H1 (cell line): ENCODE results near the gene MAVS. TPM values are rescaled to one million over a fixed set of nuclear protein-coding genes. Genes with fewer than 3 reads are reported as not detected.

ENCODE experiments used
- CTCF ChIA-PET: fragments of 300-600 bp; sonication (Branson Sonifier 250); formaldehyde crosslinking; loops from one replicate; lab custom pipeline; 2021; ENCODE audit not compliant: partially characterized antibody; lab: Charles Lee
- POLR2A ChIA-PET: fragments of 300-600 bp; sonication (Branson Sonifier 250); formaldehyde crosslinking; loops from one replicate; lab custom pipeline; 2021; ENCODE audit warnings: inconsistent platforms; ENCODE audit not compliant: partially characterized antibody; lab: Charles Lee
- DNase-seq, 2 experiments: peaks; one replicate each; pipeline versions ENCODE4 v3.0.0 to v3.0.0-alpha.2; 2010 to 2022; ENCODE audit warnings: low spot score in 2 of 2, low read depth in 1 of 2, mixed read lengths in 1 of 2
- FAIRE-seq: peaks from 2 replicates; lab custom pipeline; 2011; peaks lifted over from hg19 to GRCh38; lab: Jason Lieb, UNC
- H2AFZ ChIP-seq: 2 replicates; pipeline ENCODE4 v1.8.1; 2012; ENCODE audit warnings: low read length, inconsistent platforms
- H2AK5ac ChIP-seq: 2 replicates; pipeline ENCODE4 v1.6.1; 2013; ENCODE audit warnings: low read depth, low read length
- H2BK120ac ChIP-seq: replicated peaks from 2 replicates; pipeline ENCODE3; 2013; ENCODE audit warnings: low read depth, low read length, inconsistent platforms
- H2BK12ac ChIP-seq: 2 replicates; pipeline ENCODE4 v1.6.1; 2013; ENCODE audit warnings: low read depth, low read length
- H2BK15ac ChIP-seq: 2 replicates; pipeline ENCODE4 v1.6.1; 2013; ENCODE audit warnings: low read length
- H2BK20ac ChIP-seq: 2 replicates; pipeline ENCODE4 v1.6.1; 2013; ENCODE audit warnings: low read length
- H2BK5ac ChIP-seq: 2 replicates; pipeline ENCODE4 v1.6.1; 2013; ENCODE audit warnings: low read depth, low read length
- H3K14ac ChIP-seq: 2 replicates; pipeline ENCODE4 v1.6.1; 2013; ENCODE audit warnings: inconsistent platforms; ENCODE audit not compliant: insufficient read length
- H3K18ac ChIP-seq: 2 replicates; pipeline ENCODE4 v1.6.1; 2013; ENCODE audit warnings: low read length; ENCODE audit errors: extremely low read depth
- H3K23ac ChIP-seq: 2 replicates; pipeline ENCODE4 v1.6.1; 2013; ENCODE audit warnings: inconsistent platforms; ENCODE audit not compliant: insufficient read length
- H3K23me2 ChIP-seq: 2 replicates; pipeline ENCODE4 v1.6.1; 2013; ENCODE audit warnings: low read depth, low read length
- H3K27ac ChIP-seq: 2 replicates; pipeline ENCODE4 v1.6.1; 2011; ENCODE audit warnings: low read depth, low read length, inconsistent platforms
- H3K27me3 ChIP-seq, 4 experiments: replicated peaks in 1 of 4; 1 replicate in 1 of 4; 2 replicates in 3 of 4; pipeline versions ENCODE4 v1.6.1 to v1.8.1; 2011 to 2013; ENCODE audit warnings: low read length in 3 of 4, mild to moderate bottlenecking in 3 of 4, inconsistent platforms in 2 of 4, mixed read lengths in 2 of 4, moderate library complexity in 1 of 4; ENCODE audit not compliant: control insufficient read depth in 3 of 4, insufficient read depth in 3 of 4; ENCODE audit errors: extremely low read depth in 1 of 4
- H3K36me3 ChIP-seq, 4 experiments: 2 replicates each; pipeline versions ENCODE4 v1.6.1 to v1.8.1; 2011 to 2013; ENCODE audit warnings: mild to moderate bottlenecking in 4 of 4, low read length in 3 of 4, moderate library complexity in 2 of 4, control low read depth in 1 of 4, inconsistent platforms in 1 of 4; ENCODE audit not compliant: insufficient read depth in 4 of 4, control insufficient read depth in 2 of 4
- H3K4ac ChIP-seq: replicated peaks from 2 replicates; pipeline ENCODE3; 2013; ENCODE audit warnings: low read length, low read depth, mixed read lengths, inconsistent platforms; ENCODE audit not compliant: insufficient read length
- H3K4me1 ChIP-seq, 4 experiments: replicated peaks in 1 of 4; 1 replicate in 1 of 4; 2 replicates in 3 of 4; pipeline versions ENCODE4 v1.6.1 to v1.8.1; 2011 to 2013; ENCODE audit warnings: low read length in 3 of 4, inconsistent platforms in 2 of 4, mixed read lengths in 1 of 4; ENCODE audit not compliant: insufficient read depth in 4 of 4, control insufficient read depth in 3 of 4
- H3K4me2 ChIP-seq, 2 experiments: 2 replicates each; pipeline versions ENCODE4 v1.6.1 to v1.8.1; 2011 to 2013; ENCODE audit warnings: low read depth in 2 of 2, low read length in 2 of 2, control low read depth in 1 of 2, inconsistent platforms in 1 of 2, mild to moderate bottlenecking in 1 of 2; ENCODE audit not compliant: insufficient read depth in 1 of 2
- H3K4me3 ChIP-seq, 4 experiments: fragments of 200-600, 300-600 bp in 1 of 4; sonication (generic), shearing (Covaris generic), sonication (Bioruptor Twin) in 1 of 4; 2 replicates each; pipeline versions ENCODE4 v1.5.1 to v1.8.1; 2011 to 2016; ENCODE audit warnings: low read length in 4 of 4, low read depth in 3 of 4, control low read depth in 2 of 4, inconsistent platforms in 2 of 4, mild to moderate bottlenecking in 2 of 4, mixed read lengths in 1 of 4, moderate library complexity in 1 of 4; ENCODE audit not compliant: insufficient read depth in 2 of 4; ENCODE audit errors: extremely low read depth in 1 of 4
- H3K56ac ChIP-seq: replicated peaks from 2 replicates; pipeline ENCODE3; 2013; ENCODE audit warnings: low read depth, mild to moderate bottlenecking, mixed read lengths, low read length, inconsistent platforms; ENCODE audit not compliant: insufficient read length
- H3K79me1 ChIP-seq: 2 replicates; pipeline ENCODE4 v1.6.1; 2013; ENCODE audit warnings: low read depth, low read length, control low read depth
- H3K79me2 ChIP-seq, 2 experiments: 2 replicates each; pipeline versions ENCODE4 v1.6.1 to v1.8.1; 2012 to 2013; ENCODE audit warnings: low read length in 2 of 2, mild to moderate bottlenecking in 2 of 2, inconsistent platforms in 1 of 2; ENCODE audit not compliant: insufficient read depth in 2 of 2, control insufficient read depth in 1 of 2
- H3K9ac ChIP-seq, 4 experiments: replicated peaks in 1 of 4; 1 replicate in 1 of 4; 2 replicates in 3 of 4; pipeline versions ENCODE4 v1.6.1 to v1.8.1; 2011 to 2013; ENCODE audit warnings: low read depth in 3 of 4, low read length in 3 of 4, control low read depth in 2 of 4, mild to moderate bottlenecking in 2 of 4, moderate library complexity in 2 of 4, inconsistent platforms in 1 of 4; ENCODE audit errors: extremely low read depth in 1 of 4
- H3K9me3 ChIP-seq, 2 experiments: 2 replicates each; pipeline versions ENCODE4 v1.6.1 to v1.8.1; 2012 to 2013; ENCODE audit warnings: mild to moderate bottlenecking in 2 of 2, moderate library complexity in 2 of 2, control low read depth in 1 of 2, inconsistent platforms in 1 of 2, low read depth in 1 of 2, low read length in 1 of 2, mixed read lengths in 1 of 2; ENCODE audit not compliant: insufficient read depth in 2 of 2
- H4K20me1 ChIP-seq, 2 experiments: replicated peaks in 1 of 2; 2 replicates each; pipeline versions ENCODE3 to v1.8.1; 2011 to 2013; ENCODE audit warnings: inconsistent platforms in 2 of 2, low read length in 2 of 2, mild to moderate bottlenecking in 1 of 2; ENCODE audit not compliant: insufficient read depth in 2 of 2, control insufficient read depth in 1 of 2
- H4K5ac ChIP-seq: 2 replicates; pipeline ENCODE4 v1.6.1; 2013; ENCODE audit warnings: low read length, low read depth, mixed read lengths, inconsistent platforms; ENCODE audit not compliant: insufficient read length
- H4K8ac ChIP-seq: 2 replicates; pipeline ENCODE4 v1.8.0; 2013; ENCODE audit warnings: mild to moderate bottlenecking, moderate library complexity, low read length, inconsistent platforms; ENCODE audit not compliant: insufficient read depth; ENCODE audit errors: extremely low read depth
- H4K91ac ChIP-seq: replicated peaks from 2 replicates; pipeline ENCODE3; 2013; ENCODE audit warnings: low read length, mixed read lengths, inconsistent platforms; ENCODE audit not compliant: insufficient read length
- CREB1 ChIP-seq: IDR thresholded peaks from 2 replicates; pipeline ENCODE4 v1.6.1; 2012; ENCODE audit warnings: inconsistent platforms
- E2F6 ChIP-seq: IDR thresholded peaks from 2 replicates; pipeline ENCODE4 v1.6.1; 2012; ENCODE audit warnings: inconsistent platforms
- PHF8 ChIP-seq: fragments of 200-600 bp; sonication (generic); conservative IDR thresholded peaks from 2 replicates; pipeline ENCODE4 v1.7.1; 2012; ENCODE audit warnings: low read depth, mild to moderate bottlenecking, inconsistent platforms, low read length, moderate library complexity
- TAF7 ChIP-seq: optimal IDR thresholded peaks from 2 replicates; pipeline ENCODE3; 2011; ENCODE audit warnings: low read depth, mild to moderate bottlenecking, inconsistent platforms, low read length, moderate library complexity, borderline replicate concordance
- ZNF274 ChIP-seq: IDR thresholded peaks from 2 replicates; pipeline ENCODE4 v1.7.0; 2012; ENCODE audit warnings: low read length, borderline replicate concordance; ENCODE audit errors: extremely low read depth
- WGBS, 2 experiments: shearing (Covaris generic) in 1 of 2; methylation state at CpG; one replicate each; pipeline versions ENCODE4 v1.1.6 to v1.1.7; 2013 to 2015; ENCODE audit warnings: low lambda C conversion rate in 2 of 2, mixed read lengths in 2 of 2, inconsistent platforms in 1 of 2, low coverage in 1 of 2, missing lambda C conversion rate in 1 of 2; ENCODE audit not compliant: insufficient replicate concordance in 2 of 2, insufficient coverage in 1 of 2, insufficient read length in 1 of 2; ENCODE audit errors: extremely low coverage in 1 of 2, missing lambda C conversion rate in 1 of 2; 5-methylcytosine and 5-hydroxymethylcytosine counted together
- polyA plus RNA-seq, 7 experiments: library from polyadenylated mRNA; depleted of rRNA in 3 of 7; stranded (reverse) in 5 of 7; unstranded in 2 of 7; fragments of >200 nt in 5 of 7; fragments of 200-250 nt in 2 of 7; gene quantifications; 1 replicate in 5 of 7; 2 replicates in 1 of 7; 4 replicates in 1 of 7; pipeline versions ENCODE4 v1.2.1 to v1.2.3, GENCODE V29; 2011 to 2013; ENCODE audit warnings: missing spikeins in 2 of 7, mixed read lengths in 2 of 7
- total RNA-seq: library from RNA; stranded (reverse); fragmentation: NEBNext Ultra II Directional; extraction: Animal tissue kit (Norgen Biotek cat#: 25700); gene quantifications from 2 replicates; pipeline ENCODE4 v1.2.1, GENCODE V29; 2021

The MAVS gene
- total and polyA plus RNA-seq, 2 of the 8 experiments (the other 6 are each of a cell fraction or from before 2014, with no cell fraction given): 9.9 to 24.3 TPM

DNA sequence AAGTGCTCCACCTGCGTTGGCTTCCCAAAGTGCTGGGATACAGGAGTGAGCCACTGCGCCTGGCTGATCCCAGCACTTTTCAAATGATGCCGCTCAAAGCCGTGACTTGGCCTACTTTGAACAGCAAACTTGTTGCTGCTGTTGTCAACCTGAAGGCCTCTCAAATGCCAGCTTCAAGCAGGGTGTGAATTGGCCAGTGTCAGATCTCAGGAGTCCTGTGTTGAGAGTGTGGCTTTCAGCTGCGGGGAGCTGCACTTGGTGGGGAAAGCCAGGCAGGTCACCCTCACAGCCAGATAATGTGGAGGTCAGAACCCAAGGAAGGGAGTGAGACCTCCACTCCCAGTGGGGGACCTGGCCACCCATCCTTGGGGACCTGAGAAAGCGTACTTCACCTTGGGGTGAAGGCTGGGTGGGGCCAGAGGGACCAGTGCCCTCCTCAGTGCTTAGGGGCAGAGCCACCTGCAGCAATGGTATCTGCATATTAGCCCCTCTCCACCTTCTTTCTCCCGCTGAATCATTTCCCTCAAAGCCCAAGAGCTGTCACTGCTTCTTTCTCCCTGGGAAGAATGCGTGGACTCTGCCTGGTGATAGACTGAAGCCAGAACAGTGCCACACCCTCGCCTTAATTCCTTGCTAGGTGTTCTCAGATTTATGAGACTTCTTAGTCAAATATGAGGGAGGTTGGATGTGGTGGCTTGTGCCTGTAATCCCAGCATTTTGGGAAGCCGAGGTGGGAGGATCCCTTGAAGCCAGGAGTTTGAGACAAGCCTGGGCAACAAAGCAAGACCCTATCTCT is 23.4 kb downstream of the MAVS start:
- no peak overlapping the region for H2AFZ ChIP-seq
- H3K79me2 ChIP-seq: no peaks in the 10 kb centered on the region
- no peak overlapping the region for H2BK5ac ChIP-seq
- peaks cover 0 to 11% (median 5%) of the 10 kb centered on the region in 4 experiments; a peak in 6 of 8 replicates for H3K36me3 ChIP-seq
- no peaks in the 10 kb centered on the region for H3K27me3 ChIP-seq
- no peaks in the 10 kb centered on the region for H3K23me2 ChIP-seq
- H3K18ac ChIP-seq: no peak overlapping the region
- H2BK12ac ChIP-seq: no peak overlapping the region
- no peak overlapping the region for H3K4me3 ChIP-seq
- peaks cover 0 to 7% of the 10 kb centered on the region in 2 experiments for H4K20me1 ChIP-seq
- H3K9me3 ChIP-seq: no peaks in the 10 kb centered on the region
- no peak overlapping the region for H3K9ac ChIP-seq
- H3K79me1 ChIP-seq: peaks cover 2% of the 10 kb centered on the region; the same call in 1 of the 2 replicates
- no peak overlapping the region for H2BK120ac ChIP-seq
- H4K91ac ChIP-seq: no peak overlapping the region
- no peak overlapping the region for H4K8ac ChIP-seq
- CTCF ChIA-PET: interaction anchor here (0.7 to 7.0 kb wide), 2 partner anchors 14 to 54 kb away, joined by 4 to 55 read pairs; no protein-coding TSS in a partner anchor
- no peak overlapping the region for H2BK15ac ChIP-seq
- H2AK5ac ChIP-seq: no peak overlapping the region
- H3K4ac ChIP-seq: no peak overlapping the region
- no peaks in the 10 kb centered on the region for H3K4me1 ChIP-seq
- no peak overlapping the region for H3K14ac ChIP-seq
- no peak overlapping the region for H2BK20ac ChIP-seq
- no peak overlapping the region for H3K23ac ChIP-seq
- H4K5ac ChIP-seq: no peak overlapping the region
- no peak overlapping the region for H3K27ac ChIP-seq
- no peak overlapping the region for H3K56ac ChIP-seq
- TF ChIP-seq ZNF274: no peak
- no peak for TF ChIP-seq TAF7
- TF ChIP-seq PHF8: no peak
- no peak for TF ChIP-seq CREB1
- TF ChIP-seq E2F6: no peak
- WGBS, 2 experiments: 93% methylated on average over 10 of the region's 10 CpGs; no CpG with 5 or more reads in 1 of the 2 experiments
- no peak overlapping the region for H3K4me2 ChIP-seq
- FAIRE-seq (no peak), DNase-seq (no peak)
- POLR2A ChIA-PET: interaction anchor here (0.8 to 1.3 kb wide), 3 partner anchors 9 to 71 kb away, joined by 3 to 6 read pairs (median 3); no protein-coding TSS in a partner anchor
